Measurements from ENCODE around the gene ZNF438. TPM values are rescaled to one million over a fixed set of nuclear protein-coding genes. Genes with fewer than 3 reads are reported as not detected.

Gene ZNF438
- total and polyA plus RNA-seq, 2 of the 8 experiments (the other 6 are each of a cell fraction or from before 2014, with no cell fraction given): 0.95 to 1.7 TPM

DNA sequence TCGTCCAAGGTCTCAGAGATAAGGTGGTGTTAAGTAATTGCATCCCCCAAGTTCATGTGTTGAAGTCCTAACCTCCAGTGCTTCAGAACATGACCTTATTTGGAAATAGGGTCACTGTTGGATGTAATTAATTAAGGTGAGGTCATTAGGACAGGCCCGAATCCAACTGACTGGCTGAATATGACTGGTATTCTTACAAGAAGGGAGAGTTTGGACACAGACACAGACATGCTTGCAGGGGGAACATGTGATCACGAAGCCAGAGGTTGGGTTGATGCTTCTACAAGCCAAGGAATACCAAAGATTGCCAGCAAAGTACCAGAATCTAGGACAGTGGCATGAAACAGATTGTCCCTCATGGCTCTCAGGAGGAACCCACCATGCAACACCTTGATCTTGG, 228.6 kb downstream of the ZNF438 start:
- Histone ChIP-seq H2BK12ac (ENCODE audit: low read depth, low read length) (no peak overlapping the region), H3K27me3 (replicated peaks in 1 of 4; ENCODE audit: control insufficient read depth in 3 of 4, extremely low read depth in 1 of 4, insufficient read depth in 3 of 4, low read length in 3 of 4) (no peaks in the 10 kb centered on the region), H3K79me2 (ENCODE audit: control insufficient read depth in 1 of 2, insufficient read depth in 2 of 2, low read length in 2 of 2) (no peaks in the 10 kb centered on the region), H3K23me2 (ENCODE audit: low read depth, low read length) (no peaks in the 10 kb centered on the region), H3K36me3 (ENCODE audit: control insufficient read depth in 2 of 4, insufficient read depth in 4 of 4, low read length in 3 of 4) (no peaks in the 10 kb centered on the region), H3K27ac (ENCODE audit: low read depth, low read length) (no peak overlapping the region), H3K4ac (replicated peaks; ENCODE audit: insufficient read length, low read depth, low read length) (no peak overlapping the region), H3K4me2 (ENCODE audit: insufficient read depth in 1 of 2, low read depth in 2 of 2, low read length in 2 of 2) (no peak overlapping the region), H3K23ac (ENCODE audit: insufficient read length) (no peak overlapping the region), H4K91ac (replicated peaks; ENCODE audit: insufficient read length, low read length) (no peak overlapping the region), H2BK5ac (ENCODE audit: low read depth, low read length) (no peak overlapping the region), H2BK15ac (ENCODE audit: low read length) (no peak overlapping the region), H2BK120ac (replicated peaks; ENCODE audit: low read depth, low read length) (no peak overlapping the region), H4K8ac (ENCODE audit: extremely low read depth, insufficient read depth, low read length) (no peak overlapping the region), H3K79me1 (ENCODE audit: low read depth, low read length) (no peaks in the 10 kb centered on the region), H2AK5ac (ENCODE audit: low read depth, low read length) (no peak overlapping the region), H3K4me3 (ENCODE audit: extremely low read depth in 1 of 4, insufficient read depth in 2 of 4, low read depth in 3 of 4, low read length in 4 of 4) (no peak overlapping the region), H3K9ac (replicated peaks in 1 of 4; ENCODE audit: extremely low read depth in 1 of 4, low read depth in 3 of 4, low read length in 3 of 4) (no peak overlapping the region), H3K56ac (replicated peaks; ENCODE audit: insufficient read length, low read depth, low read length) (no peak overlapping the region), H3K14ac (ENCODE audit: insufficient read length) (no peak overlapping the region), H3K18ac (ENCODE audit: extremely low read depth, low read length) (no peak overlapping the region), H3K4me1 (replicated peaks in 1 of 4; ENCODE audit: control insufficient read depth in 3 of 4, insufficient read depth in 4 of 4, low read length in 3 of 4) (no peaks in the 10 kb centered on the region), H2BK20ac (ENCODE audit: low read length) (no peak overlapping the region), H4K5ac (ENCODE audit: insufficient read length, low read depth, low read length) (no peak overlapping the region), H2AFZ (ENCODE audit: low read length) (no peak overlapping the region), H4K20me1 (replicated peaks in 1 of 2; ENCODE audit: control insufficient read depth in 1 of 2, insufficient read depth in 2 of 2, low read length in 2 of 2) (no peaks in the 10 kb centered on the region), H3K9me3 (ENCODE audit: insufficient read depth in 2 of 2, low read depth in 1 of 2, low read length in 1 of 2) (peaks cover 0 to 2% of the 10 kb centered on the region in 2 experiments; a peak in 1 of 4 replicates)
- DNase-seq (ENCODE audit: low read depth in 1 of 2, low spot score in 2 of 2) (no peak), FAIRE-seq (no peak)
- no peak for TF ChIP-seq CBX8 (IDR thresholded peaks at IDR 0.05; ENCODE audit: borderline replicate concordance, low read depth, low read length)
- TF ChIP-seq ASH2L (IDR thresholded peaks at IDR 0.05; ENCODE audit: low read length): no peak
- no peak for TF ChIP-seq SAP30 (IDR thresholded peaks at IDR 0.05; ENCODE audit: insufficient read depth, insufficient replicate concordance, low read length)
- TF ChIP-seq KDM1A (IDR thresholded peaks at IDR 0.05; ENCODE audit: borderline replicate concordance, low read length): no peak
- TF ChIP-seq, protein P1, sequence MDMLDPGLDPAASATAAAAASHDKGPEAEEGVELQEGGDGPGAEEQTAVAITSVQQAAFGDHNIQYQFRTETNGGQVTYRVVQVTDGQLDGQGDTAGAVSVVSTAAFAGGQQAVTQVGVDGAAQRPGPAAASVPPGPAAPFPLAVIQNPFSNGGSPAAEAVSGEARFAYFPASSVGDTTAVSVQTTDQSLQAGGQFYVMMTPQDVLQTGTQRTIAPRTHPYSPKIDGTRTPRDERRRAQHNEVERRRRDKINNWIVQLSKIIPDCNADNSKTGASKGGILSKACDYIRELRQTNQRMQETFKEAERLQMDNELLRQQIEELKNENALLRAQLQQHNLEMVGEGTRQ (IDR thresholded peaks at IDR 0.05; ENCODE audit: low read length): no peak
- TF ChIP-seq, protein P2, sequence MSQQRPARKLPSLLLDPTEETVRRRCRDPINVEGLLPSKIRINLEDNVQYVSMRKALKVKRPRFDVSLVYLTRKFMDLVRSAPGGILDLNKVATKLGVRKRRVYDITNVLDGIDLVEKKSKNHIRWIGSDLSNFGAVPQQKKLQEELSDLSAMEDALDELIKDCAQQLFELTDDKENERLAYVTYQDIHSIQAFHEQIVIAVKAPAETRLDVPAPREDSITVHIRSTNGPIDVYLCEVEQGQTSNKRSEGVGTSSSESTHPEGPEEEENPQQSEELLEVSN (IDR thresholded peaks at IDR 0.05): no peak
- TF ChIP-seq, protein P3, sequence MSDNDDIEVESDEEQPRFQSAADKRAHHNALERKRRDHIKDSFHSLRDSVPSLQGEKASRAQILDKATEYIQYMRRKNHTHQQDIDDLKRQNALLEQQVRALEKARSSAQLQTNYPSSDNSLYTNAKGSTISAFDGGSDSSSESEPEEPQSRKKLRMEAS (IDR thresholded peaks at IDR 0.05): no peak
- TF ChIP-seq RNF2 (IDR thresholded peaks at IDR 0.05; ENCODE audit: borderline replicate concordance, low read depth, low read length, missing control alignments, poor library complexity, severe bottlenecking): no peak
- TF ChIP-seq JUND (IDR thresholded peaks at IDR 0.05; ENCODE audit: low read length): no peak
- no peak for TF ChIP-seq NANOG (IDR thresholded peaks at IDR 0.05; ENCODE audit: insufficient read depth, low read depth, low read length, poor library complexity, severe bottlenecking)
- ChIA-PET POLR2A (ENCODE audit: partially characterized antibody) (no interaction called here), CTCF (ENCODE audit: partially characterized antibody) (interaction anchor here (0.7 kb wide), 1 partner anchor 131 kb away, joined by 3 read pairs; no protein-coding TSS in a partner anchor)
- 84% methylated on average over 3 of the region's 3 CpGs; no CpG with 5 or more reads in 1 of the 2 experiments for WGBS, 2 experiments (ENCODE audit: extremely low coverage in 1 of 2, insufficient coverage in 1 of 2, insufficient read length in 1 of 2, insufficient replicate concordance in 2 of 2, low coverage in 1 of 2, low lambda C conversion rate in 2 of 2, missing lambda C conversion rate in 1 of 2)
